HT-29 (cell line): ENCODE data around the gene DPP8. TPM values are rescaled to one million over a fixed set of nuclear protein-coding genes. Genes with fewer than 3 reads are reported as not detected.
"Not testable (repeated sequence)": the region's sequence is repeated elsewhere in the genome, so short reads cannot be mapped to it uniquely, and the experiment has no call there.

Source experiments
- DNase-seq: peaks from one replicate; pipeline ENCODE4 v3.0.0-alpha.2; 2015; ENCODE audit warnings: low spot score
- small RNA-seq: library from RNA; depleted of rRNA; stranded (forward); fragments of <200 nt; gene quantifications from one replicate; pipeline ENCODE3, GENCODE V24; 2014
- total RNA-seq: library from RNA; depleted of rRNA; stranded (reverse); fragments of >200 nt; shearing (Covaris generic); gene quantifications from 2 replicates; pipeline ENCODE4 v1.2.3, GENCODE V29; 2014; rRNA removed

The DPP8 gene
- total RNA-seq, 1 experiment from 2014 or later: 28.0 TPM

DNA sequence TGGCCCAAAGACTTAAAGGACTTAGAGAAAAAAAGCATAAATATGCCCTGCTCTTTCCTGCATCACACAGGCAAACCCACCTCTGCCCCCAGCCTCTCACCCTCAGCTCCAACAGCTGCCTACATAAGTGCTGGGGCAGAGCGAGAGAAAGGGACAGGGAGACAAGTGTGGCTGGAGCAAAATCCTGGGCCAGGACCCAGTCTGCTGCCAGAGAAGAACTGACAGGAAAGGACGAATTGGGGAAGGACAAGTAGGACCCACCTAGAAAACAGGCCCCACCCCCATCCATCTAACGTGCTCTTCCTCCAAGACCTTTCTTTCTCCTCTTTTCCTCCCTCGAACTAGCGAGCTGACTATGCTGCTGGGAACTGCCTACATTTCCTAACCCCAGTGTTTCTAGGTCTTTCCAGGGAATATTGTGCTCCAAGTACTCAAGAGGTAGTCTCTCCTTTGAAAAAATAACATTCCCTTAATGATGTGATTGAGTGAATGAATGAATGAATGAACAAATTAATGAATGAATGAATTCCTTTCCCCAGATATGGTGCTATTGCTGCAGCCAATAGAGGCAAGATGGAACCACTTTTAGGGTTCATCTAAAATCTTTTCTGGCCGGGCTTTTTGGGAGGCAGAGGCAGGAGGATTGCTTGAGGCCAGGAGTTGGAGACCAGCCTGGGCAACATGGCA lies 113.2 kb downstream of the DPP8 start:
- no peak for DNase-seq

DNA sequence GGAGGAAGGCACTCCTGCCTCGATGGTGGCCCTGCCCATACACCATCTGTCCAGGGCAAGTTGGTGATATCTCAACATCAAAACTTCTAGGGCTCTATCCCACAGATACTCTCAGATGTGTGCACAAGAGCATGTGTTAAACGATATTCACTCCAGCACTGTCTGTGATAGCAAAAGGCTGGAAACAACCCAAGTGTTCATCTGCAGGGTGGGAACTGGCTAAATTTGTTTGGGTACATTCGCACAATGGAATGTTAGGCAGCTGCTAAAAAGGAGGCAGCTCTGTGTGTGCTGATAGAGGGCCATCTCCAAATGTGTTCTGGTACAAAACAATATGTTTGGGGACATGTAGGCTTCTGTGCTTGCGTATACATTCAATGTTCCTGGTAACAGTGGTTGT lies 114.5 kb downstream of the DPP8 start:
- DNase-seq: no peak

DNA sequence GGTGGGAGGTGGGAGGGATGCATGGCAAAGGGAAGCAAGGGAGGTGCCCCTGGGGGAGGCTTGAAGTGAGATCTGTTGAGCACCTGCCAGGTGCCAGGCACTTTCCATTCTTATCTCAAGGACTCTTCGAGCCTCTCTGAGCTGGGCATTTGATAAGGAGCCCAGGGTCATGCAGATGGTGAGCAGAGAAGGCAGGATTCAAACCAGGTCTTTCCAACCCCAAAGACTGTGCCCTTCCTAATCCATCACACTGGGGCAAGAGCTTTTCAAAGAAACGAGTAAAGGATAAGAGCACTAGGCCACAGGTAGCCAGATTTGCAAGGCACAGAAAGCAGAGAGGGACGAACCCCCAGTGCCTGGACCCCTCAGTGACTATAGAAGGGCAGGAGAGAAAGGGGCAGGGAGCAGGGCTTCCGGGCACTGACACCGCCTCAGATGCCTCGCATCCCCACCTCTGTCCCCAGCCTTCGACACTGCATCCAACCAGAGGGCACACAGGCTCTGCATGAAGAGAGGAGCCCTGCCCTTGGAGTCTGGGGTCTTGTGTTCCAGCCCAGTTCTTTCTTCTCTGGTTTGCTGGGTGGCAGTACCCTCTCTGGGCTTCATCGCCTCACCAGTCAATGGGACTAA lies 115.8 kb downstream of the DPP8 start:
- no peak for DNase-seq

DNA sequence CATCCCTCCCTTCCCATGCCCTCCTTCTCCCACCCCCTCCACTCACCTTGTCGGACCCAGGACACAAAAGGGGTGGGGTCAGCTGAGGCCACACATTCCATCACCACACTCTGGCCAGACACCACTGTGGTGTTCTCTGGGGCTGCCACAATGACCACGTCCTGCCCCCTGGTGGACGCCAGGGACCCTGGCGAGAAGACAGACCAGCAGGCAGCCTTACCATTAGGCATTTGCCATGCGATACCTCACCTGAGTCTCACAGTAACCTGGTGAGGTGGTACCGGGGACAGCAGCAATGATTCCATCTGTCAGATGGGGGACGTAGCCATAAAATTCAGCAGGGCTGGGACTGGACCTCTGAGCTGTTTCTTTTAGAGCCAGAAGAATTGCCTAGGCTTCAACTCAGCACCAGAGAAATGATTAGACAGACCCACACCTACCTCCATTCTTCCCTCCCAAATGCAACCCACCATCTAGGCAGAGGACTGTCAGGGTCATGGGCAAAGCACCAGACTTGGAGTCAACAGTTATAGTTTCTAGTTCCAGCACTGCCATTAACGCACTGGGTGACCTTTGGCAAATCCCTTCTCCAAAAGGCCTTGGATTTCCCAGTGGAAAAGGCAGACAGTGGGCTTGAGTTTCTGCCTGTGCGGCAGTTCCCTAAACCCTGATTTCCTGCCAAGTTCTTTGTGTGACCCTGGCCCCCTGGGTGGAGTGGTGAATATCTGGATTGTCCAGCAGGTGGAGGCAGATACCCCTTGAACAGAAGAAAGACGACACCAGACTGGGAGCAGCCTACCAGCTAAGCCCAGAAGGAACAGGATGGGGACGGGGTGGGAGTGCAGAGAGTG lies 116.5 kb downstream of the DPP8 start:
- peak; percentile 77 for DNase-seq

GRCh38 chr15:65399997-65400396 lies 117.5 kb downstream of the DPP8 start:
- DNase-seq: no peak

- no peak for DNase-seq
Measured at GRCh38 chr15:65399001-65399706, 118.3 kb downstream of the DPP8 start.

DNA sequence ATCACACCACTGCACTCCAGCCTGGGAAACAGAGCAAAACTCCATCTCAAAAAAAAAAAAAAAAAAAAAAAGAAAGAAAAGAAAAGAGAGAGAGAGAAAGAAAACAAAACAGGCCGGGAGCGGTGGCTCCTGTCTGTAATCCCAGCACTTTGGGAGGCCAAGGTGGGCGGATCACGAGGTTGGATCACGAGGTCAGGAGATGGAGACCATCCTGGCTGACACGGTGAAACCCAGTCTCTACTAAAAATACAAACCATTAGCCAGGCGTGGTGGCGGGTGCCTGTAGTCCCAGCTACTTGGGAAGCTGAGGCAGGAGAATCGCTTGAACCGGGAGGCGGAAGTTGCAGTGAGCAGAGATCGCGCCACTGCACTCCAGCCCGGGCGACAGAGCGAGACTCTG lies 119.0 kb downstream of the DPP8 start:
- DNase-seq: not testable (repeated sequence)

DNA sequence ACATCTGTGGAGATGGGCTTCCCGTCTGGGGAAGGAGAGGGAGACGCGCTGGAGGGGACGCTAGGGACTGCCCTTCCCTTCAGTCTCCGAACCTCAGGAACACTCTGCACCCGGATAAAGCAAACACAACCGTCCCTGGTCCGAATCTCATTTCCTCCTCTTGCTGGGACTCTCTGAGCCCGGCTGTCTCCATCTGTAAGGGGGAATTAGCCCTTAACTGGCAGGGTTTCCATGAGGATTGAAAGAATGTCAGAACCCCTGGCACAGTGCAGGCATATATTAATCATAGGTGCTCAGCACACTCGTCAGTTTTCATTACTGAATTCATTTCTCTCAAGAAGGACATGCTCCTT lies 120.5 kb downstream of the DPP8 start:
- DNase-seq: no peak

DNA sequence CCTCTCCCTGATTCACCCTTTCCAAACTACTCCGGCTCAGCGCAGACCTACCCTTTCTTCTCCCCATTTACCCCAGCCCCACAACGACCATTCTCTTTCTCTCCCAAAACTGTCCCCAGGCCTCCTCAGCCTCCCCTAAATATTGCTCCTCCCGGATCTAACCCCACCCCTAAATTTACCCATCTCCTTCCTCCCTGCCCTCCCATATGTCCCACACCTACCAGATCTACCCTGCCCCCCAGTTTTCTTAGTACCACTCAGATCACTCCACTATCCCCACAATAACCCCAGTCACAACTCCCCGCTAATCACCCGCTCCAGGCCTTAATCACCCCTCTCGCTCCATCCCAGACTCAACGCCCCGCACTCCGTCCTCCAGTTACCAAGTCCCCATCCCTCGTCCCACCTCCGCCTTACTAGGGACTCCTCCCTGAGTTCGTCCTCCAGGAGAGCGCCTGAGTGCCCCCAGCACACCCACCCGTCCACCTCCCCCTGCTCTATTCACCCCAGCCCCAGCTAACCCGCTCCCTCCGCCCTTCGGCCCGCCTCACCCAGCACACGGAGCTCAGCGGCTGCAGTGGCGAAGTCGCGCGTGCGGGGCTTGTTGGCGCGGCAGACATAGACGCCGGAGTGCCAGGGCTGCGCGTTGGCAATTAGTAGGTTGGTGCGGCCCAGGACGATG lies 121.1 kb downstream of the DPP8 start:
- no peak for DNase-seq

DNA sequence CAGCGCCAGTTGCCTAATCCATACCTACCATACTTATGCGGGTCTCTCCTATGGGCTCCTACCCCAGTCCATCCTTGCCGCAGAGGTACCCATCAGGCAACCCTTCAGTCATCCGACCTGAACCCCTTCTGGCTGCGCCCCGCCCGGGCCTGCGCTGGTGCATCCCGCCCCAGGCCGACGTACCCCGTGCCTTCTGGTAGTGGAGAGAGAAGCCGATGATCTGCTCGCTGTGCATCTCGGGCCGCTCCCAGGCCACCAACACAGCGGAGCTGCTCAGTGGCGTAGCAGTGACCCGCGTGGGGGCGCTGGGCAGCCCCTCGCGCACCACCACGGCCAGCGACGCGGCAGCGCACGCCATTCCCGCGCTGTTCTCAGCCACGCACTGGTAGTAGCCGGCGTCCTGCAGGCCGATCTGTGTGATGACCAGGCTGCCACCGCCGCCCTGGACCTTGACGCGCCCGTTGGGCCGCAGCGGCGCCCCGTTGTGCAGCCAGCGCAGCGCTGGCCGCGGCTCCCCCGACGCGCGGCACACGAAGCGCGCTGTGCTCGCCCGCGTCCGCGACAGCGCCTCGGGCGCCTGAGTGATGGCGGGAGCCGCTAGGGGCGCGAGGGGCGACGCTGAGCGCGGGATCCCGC lies 121.8 kb downstream of the DPP8 start:
- DNase-seq: no peak

GRCh38 chr15:65394936-65395335 lies 122.6 kb downstream of the DPP8 start:
- no peak for DNase-seq

DNA sequence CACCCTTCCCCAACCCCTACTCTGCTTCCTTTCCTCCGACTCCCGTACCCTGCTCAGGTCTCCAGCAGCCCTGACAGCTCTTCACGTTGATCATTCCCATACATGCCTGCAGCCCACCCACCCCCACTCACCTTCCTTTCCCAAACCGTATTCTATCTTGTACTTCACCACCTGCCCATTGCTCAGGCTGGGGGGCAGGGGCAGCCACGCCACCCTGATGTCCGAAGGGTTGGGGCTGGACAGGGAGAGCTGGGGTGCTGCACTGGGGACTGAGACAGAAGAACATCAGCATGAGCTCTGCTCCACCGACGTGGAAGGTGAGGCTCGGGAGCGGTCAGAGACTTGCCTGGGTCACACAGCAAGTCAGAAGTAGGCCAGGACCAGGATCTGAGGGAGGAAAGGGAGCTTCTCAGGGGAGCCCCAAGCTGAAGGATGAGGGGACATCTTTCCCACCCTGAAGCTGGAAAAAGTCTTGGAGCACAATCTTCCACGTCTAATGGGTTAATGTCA lies 123.2 kb downstream of the DPP8 start:
- no peak for DNase-seq

GRCh38 chr15:65393557-65393956 lies 123.9 kb downstream of the DPP8 start:
- no peak for DNase-seq

- no peak for DNase-seq
Measured at GRCh38 chr15:65393091-65393490, 124.4 kb downstream of the DPP8 start.

Small RNA genes lying within 50 kb of the gene (small RNA-seq; reads per million reads assigned to genes)
- gene AC105129.1 (not detected), gene RF00019 (not detected), gene RNU6-19P (not detected)

Other genes starting within 250 kb of the DPP8 start
- 4.6 and 6.7 TPM in 2 replicates for gene PARP16, start 230.8 kb downstream of the DPP8 start, total RNA-seq
- not detected in 2 replicates for gene RNU5A-1, start 221.6 kb downstream of the DPP8 start, total RNA-seq
- gene RNU5B-1, start 213.0 kb downstream of the DPP8 start, total RNA-seq: not detected in 2 replicates
- not detected in 2 replicates for gene IGDCC3, start 139.7 kb downstream of the DPP8 start, total RNA-seq
- not detected in 2 replicates for gene IGDCC4, start 94.7 kb downstream of the DPP8 start, total RNA-seq
- gene HACD3, start 12.8 kb upstream of the DPP8 start, total RNA-seq: 77.9 and 82.4 TPM in 2 replicates
- 51.8 and 55.1 TPM in 2 replicates for gene INTS14, start 93.4 kb upstream of the DPP8 start, total RNA-seq
- gene SLC24A1, start 104.2 kb upstream of the DPP8 start, total RNA-seq: 4.0 and 5.1 TPM in 2 replicates